ENCODE measurements around the gene TRERF1.
"Not testable (repeated sequence)": the region's sequence is repeated elsewhere in the genome, so short reads cannot be mapped to it uniquely, and the experiment has no call there.

TRERF1 gene

DNA sequence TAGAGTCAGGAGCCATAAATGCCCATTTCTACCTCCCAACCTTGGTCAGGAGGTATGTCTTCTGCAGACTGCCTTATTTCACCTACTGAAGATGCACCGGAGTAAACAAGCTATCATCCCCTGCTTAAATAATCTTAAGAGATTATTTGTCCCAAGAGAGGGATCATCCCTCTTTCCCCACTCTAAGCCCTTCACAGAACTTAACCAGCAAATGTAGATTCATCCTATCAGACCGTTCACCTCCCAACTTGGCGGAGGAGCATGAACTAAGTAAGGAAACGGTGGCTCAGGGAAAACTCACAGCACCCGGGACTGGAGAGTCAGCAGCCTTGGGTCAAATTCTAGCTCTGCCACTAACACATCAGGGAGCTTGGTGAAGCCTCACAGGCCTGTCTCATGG is 115.3 kb downstream of the TRERF1 start:
- no peak for DNase-seq (ENCODE audit: low spot score)

DNA sequence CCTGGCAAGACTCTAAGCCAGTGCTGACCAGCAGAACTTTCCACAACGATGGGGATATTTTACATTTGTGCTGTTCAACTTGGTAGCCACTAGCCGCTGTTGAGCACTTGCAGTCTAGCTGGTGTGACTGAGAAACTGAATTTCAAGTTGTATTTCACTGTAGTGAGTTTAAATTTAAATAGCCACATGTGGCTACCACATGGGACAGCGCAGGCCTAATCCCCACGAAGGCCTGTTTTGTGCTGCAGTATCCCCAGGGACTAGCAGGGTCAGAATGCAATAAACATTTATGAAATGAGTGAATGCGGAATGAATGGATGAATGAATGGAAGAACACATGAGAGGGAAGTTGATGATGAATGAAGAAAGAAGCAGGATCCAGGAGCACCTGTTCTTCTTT is 115.8 kb downstream of the TRERF1 start:
- DNase-seq (ENCODE audit: low spot score), result peak; percentile 8

DNA sequence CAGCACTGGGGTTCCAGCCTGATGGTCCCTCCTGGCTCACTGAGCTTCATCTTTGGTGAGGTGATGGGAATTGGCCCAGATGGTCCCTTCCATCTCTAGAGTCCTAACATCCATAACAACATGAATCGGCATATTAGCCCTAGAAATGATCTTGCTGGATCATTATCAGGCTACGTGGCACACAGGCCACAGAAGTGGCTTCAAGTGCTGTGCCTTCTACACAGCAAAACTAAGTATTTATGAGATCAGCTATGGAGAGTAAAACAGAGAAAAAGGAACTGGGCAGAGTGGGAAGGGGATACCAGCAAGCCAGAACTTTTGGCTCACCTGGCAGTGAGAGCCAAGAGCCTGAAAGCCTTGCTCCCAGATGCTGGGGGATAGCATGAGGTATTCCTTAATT is 116.9 kb downstream of the TRERF1 start:
- DNase-seq (ENCODE audit: low spot score), result no peak

DNA sequence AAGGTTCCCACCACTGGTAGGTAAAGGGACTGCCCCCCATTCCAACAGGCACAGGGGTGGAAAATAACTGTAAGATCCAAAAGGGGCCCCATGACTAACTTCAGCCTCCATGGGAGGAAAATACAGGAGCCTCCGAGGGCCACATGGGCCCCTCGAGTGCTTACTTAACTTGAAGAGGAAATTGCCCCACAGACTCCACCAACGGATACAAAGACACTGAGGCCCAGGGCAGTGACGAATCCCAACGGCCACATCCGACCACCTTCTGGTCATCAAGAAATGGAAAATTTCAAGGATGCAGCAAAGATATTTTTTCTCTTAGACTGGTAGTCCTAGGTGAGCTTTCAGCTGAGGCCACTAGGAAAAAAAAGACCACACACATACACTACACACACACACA is 118.1 kb downstream of the TRERF1 start:
- no peak for DNase-seq (ENCODE audit: low spot score)

DNA sequence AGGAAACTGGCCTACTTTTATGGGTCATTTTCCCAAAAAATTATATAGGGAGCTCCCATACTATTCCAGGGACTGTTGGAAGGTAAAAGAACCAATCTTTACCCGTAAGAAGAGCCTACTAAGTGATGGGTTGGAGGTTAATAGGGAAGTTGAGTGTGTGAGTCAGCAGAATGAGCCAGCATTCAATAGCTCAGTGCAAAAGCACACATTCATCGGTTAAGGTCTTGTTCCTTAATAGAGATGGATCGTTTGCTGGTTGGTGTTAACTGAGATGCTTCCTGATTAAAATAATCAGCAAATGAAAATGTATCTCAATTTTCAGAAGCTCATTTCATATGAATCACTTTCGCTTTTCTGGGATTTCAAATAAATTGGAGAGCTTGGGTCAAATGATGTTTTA is 118.8 kb downstream of the TRERF1 start:
- DNase-seq (ENCODE audit: low spot score), result no peak

DNA sequence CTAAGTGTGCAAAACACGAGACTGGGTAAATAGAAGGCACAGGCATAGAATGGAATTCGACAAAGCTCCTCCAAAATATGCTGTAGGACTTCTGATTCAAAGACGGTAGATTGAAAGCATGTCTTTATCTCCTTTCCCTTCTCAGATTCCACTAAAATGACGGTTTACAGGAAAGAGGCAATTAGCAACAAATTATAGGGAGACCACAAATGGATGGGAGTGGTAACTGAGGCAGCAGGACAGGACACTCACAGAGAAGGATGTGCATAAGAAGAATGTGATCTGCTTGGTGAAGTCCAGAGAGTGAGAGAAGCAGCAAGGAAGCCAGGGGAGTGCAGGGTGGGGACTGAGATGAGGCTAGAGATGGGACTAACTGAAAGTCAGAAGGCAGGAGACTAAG is 120.7 kb downstream of the TRERF1 start:
- DNase-seq (ENCODE audit: low spot score), result no peak

DNA sequence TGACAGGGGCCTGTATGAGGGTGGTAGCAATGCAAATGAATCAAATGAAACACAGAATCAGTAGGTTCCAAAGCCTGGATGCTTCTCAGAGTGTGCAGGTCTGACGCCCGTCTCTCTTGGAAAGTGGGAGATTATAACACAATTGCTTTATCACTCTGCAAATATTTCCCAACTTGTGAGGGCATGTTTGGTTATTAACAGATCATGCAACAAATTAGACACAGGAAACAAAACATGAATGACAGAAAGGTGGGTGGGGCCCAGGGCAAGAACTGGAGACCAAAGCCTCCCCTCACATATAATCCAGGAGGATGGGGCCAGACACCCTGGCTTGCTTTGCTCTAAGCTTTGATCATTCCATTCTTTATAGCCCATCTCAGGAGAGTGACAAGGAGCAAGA is 125.5 kb downstream of the TRERF1 start:
- DNase-seq (ENCODE audit: low spot score), result no peak

DNA sequence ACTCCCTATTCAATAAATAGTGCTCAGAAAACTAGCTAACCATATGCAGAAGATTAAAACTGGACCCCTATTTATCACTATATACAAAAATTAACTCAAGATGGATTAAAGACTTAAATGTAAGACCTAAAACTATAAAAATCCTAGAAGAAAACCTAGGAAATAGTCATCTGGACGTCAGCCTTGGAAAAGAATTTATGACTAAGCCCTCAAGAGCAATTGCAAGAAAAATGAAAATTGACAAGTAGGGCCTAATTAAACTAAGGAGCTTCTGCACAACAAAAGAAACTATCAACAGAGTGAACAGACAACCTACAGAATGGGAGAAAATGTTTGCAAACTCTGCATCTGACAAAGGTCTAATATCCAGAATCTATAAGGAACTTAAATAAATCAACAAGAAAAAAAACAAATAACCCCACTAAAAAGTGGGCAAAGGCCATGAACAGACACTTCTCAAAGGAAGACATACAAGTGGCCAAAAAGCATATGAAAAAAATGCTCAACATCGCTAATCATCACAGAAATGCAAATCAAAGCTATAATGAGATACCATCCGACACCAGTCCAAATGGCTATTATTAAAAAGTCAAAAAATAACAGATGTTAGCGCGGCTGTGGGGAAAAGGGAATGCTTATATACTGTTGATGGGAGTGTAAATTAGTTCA is 126.9 kb downstream of the TRERF1 start:
- not testable (repeated sequence) for DNase-seq (ENCODE audit: low spot score)

DNA sequence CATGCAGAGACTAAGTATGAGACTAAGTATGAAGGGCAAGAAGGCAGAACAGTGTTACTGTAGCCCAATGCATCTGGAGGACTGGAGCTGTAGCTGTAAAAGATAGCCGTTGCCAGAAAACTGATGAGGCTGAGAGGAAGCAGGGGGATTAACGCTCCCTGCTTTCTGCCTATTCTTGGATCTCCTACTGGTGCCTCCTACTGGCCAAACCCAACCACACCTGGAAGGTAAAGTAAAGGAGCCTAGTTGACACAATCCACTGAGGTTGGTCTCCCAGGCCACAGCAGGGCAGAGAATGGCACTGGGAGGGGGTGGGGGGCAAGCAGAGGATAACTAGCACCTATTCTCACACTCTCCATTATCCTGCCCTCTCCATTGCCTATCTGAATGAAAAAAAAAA is 129.1 kb downstream of the TRERF1 start:
- no peak for DNase-seq (ENCODE audit: low spot score)

DNA sequence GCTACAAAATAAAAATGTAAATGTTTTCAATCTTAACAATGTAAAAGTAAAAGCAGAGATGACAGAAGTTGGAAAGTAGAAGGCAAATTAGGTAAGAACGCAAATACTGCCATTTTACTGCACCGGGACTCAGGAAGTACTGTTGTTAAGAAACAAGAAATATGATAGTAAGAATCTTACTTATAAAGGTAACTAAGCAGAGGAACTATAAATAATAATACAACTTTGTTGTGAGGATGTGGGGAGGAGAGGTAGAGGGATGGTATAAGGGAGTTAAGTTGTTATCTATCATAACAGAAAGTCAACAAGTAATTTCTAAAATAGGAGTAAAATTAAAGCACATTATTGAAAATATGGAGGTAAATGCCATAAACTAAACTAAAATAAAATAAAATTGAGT is 129.8 kb downstream of the TRERF1 start:
- DNase-seq (ENCODE audit: low spot score), result no peak

DNA sequence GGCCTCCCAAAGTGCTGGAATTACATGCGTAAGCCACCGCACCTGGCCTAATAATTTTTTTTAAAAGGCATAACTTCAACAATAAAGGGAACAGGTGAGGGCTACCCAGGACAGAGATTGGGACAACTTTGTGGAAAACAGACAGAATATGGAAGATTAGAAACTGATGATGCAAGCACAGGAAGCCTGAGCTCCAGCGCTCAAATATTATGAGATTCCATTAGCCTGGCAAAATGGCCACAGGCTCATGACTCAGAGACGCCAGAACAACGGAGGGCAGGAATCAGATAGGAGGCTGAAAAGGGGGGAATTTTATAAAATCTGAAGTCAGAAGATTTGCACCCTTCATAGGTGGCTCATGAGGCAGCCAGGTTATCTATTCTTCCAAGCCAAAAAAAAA is 131.0 kb downstream of the TRERF1 start:
- no peak for DNase-seq (ENCODE audit: low spot score)

DNA sequence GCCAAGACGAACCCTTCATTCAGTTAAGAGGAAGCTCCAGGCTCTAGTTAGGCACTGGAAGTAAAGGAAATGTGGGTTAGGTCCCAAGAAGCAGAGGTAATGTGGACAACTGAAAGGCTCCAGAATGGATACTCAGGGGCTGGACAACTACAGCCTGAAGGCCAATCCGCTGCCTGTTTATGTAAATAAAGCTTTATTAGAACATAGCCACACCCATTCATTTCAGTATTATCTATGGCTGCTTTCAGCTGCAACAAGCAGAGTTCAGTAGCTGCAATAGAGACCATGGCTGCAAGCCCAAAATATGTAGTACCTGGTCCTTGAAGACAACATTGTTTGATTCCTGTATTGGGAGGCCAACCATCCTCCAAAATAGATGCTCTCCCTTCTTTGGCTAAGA is 133.2 kb downstream of the TRERF1 start:
- no peak for DNase-seq (ENCODE audit: low spot score)

DNA sequence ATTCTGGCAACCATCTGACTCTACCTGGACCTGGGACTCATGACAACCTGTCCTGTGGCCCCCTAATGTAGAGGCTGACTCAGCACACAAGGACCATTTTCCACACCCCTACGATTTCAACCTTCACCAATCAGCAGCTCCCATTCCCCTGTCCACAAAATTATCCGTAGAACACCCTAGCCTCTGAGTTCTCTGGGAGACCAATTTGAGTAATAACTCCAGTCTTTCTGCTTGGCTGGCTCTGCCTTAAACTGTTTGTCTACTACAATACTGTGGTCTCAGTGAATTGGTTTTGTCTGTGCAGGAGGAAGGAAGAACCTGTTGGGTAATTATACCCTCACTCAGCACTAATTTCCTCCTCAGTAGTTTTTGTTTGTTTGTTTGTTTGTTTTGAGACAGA is 134.7 kb downstream of the TRERF1 start:
- DNase-seq (ENCODE audit: low spot score), result no peak

DNA sequence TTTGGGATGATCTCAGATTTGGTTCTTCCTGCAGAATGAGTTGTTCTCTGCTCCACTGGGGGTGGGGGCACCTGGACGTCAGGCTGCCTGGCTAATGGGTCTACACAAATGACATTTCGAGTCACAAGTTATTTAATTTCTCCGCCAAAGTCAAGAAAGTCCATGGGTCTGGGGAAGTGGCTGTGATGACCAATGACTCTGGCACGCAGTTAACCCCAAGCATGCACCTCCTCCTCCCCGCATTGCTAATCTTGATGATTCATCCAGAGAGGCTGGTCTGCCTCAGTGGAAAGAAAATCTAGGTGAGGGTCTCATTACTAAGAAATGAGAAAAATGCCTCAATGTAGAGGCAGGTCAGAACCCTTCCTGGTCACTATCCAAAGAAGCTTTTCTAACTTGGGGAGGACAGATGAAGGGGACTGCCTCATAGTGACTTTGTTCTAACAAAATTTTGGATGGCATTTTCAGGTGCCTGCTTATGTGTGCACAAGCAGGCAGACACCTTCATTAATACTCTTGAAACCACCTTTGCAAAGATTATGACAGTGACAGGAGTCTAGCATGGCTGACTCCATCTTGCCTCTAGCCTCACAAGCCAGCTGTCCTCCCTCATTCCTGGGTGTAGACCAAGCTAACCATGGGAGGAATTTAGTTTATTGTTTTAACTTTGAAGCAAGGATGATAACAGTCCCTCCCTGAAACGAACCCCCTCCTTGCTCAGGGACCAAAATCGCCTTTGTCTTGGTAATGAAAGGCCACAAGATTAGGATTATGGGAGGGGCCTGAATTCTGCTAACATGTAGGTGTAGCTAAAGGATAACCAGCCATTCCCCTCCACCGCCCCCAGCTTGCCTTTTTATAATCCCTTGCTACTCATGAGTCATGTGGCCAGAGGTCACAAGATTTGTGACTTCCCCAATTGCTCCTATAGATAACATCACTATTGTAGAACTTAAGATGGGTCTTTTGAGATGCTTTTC is 135.4 kb downstream of the TRERF1 start:
- peak; percentile 95 for DNase-seq (ENCODE audit: low spot score)

DNA sequence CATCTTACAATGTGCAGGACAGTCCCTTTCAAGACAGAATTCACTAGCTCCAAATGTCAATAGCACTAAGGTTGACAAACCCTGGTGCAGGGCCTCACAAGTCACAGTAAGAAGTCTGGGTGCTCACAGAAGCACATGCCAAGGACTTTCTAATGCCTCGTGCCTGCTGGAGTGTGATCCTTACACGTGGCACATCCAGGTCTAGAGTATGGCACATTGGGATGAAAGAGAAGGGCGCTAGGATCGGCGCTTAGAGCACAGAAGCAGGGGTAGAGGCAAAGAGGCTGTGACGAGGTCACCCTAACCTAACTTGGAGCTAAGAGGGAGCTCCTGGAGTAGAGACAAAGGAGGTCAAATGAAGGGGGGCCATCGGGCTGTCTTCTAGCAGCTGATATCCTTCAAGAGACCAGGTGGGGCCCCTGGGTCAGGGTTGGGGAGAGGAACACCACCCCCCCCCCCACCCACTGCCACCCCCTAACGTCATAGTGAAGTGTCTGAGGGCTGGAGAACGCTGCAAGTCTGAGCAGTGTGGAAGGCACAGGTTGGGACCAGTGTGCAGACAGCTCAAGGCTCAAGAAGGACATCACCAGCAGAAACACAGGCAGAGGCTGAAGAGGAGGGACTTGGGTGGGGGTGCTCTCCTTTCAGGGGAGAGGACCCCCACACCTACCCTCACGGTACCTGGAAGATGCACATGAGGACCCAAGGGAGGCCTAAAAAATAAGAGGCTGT is 136.3 kb downstream of the TRERF1 start:
- no peak for DNase-seq (ENCODE audit: low spot score)

DNA sequence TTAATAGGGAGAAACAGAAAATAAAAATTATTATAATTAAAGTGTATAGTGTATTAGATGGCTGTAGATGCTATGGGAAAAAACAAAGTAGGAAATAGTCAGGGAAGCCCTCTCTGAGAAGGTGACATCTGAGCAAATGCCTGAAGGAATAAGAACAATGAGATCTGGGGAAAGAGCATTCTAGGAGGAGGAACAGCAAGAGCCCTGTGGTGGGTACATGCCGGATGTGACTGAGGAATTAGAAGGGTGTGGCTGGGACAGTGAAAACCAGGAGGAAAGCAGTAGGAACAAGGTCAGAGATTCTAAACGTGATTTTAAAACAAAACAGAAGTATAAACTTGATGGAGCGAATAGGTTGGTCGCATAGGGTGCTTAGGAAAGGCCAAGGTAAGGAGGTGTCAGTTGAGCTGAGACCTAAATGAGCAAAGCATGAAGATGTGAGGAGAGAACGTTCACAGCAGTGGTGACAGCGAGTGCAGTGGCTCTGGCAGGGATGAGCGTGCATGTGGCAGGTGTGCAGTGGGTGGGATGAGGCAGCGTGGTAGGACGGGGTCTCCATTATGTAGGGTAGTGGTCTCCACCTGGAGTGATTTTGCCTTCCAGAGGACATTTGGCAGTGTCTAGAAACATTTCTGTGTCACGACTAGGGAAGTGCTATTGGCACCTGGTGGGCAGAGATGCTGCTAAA is 137.0 kb downstream of the TRERF1 start:
- no peak for DNase-seq (ENCODE audit: low spot score)

DNA sequence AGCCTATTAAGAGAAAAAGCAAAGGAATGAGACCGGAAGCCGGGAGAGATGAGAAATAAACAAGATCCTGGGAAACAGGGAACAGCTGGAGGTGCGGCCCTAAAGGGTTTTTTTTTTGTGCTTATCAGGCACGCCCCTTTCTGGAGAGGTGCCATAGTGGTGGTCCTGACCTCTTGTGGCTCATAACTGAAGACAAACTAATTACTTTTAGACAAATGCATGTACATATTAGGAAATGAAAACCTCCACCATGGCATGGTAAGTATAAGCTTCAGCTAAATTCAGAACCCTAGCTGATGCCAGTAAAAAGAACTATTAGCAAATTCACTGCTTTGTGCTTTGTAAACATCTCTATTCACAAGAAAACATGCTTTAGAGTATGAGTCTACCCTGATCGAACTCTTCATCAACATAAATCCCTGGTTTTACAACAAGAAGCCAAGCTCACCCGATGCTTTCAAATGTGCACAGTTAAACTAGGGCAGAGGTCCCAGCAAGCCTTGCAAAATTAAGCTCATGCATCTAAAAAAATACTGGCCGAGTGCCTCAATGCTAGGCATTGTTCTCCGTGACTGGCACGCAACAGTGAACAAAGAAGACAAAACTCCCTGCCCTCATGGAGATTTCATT is 137.7 kb downstream of the TRERF1 start:
- DNase-seq (ENCODE audit: low spot score), result no peak

DNA sequence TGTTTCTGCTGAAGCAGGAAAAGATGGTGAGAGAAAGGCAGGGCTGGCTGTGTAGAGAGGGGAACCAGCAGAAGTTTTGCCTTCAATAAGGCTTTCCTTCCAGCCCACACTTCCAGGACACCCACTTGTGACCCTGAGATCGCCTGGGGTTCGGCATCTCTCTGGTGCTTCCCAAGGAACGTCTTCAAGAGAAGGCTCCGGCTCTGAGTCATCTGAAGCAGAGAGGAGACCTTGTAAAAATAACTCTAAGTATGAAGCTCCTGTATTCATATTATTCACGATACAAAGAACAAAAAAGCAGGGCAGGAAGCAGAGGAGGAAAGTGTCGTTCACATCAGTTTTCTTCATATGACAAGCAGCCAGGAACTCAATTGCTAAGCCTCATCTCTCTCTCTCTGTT is 138.7 kb downstream of the TRERF1 start:
- DNase-seq (ENCODE audit: low spot score), result peak; percentile 27

DNA sequence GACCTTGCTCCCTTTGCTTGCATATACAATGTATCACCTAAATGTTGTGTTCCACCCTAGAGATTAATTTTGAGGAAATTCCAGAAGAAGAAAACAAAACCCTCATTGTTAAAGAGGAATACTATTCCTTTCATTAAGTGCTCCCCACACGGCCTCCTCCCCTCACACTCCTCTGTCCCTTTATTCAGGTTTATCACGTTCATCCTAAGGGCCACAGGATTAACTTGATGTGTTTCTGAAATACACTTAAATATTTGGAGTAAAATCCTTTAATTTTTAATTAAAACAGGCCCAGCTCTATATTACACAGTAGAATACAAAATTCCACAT is 144.6 kb downstream of the TRERF1 start:
- no peak for DNase-seq (ENCODE audit: low spot score)

DNA sequence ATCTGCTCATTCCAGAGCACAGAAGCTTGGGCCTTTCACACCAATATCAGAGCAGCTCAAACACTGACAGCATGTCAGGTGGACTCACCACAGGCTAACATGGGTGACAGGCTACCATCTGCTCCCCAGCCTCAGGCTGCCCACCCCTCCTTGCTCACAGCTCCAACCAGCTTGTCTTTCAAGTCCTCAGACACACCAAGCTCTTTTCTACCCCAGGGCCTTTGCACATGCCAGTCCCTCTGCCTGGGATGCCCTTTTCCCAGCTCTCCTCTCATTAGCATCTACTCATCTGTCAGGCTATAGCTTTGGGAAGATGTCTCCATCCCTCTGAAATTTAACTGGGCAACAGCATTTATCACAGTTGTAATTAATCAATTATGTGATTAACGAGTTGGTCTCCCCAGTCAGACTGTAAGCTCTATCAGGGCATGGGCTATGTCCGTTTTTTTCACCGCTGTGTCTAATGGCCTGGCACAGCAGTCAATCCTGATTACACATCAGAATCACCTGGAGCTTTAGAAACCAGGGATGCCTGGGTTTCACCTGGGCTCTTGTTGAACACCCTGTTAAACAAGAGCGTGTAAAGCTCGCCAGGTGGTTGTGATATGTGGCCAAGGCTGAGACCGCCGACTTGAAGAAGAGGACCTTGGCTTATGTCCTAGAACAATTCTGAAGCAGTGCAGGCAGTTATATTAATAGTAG is 145.1 kb downstream of the TRERF1 start:
- DNase-seq (ENCODE audit: low spot score), result no peak

DNA sequence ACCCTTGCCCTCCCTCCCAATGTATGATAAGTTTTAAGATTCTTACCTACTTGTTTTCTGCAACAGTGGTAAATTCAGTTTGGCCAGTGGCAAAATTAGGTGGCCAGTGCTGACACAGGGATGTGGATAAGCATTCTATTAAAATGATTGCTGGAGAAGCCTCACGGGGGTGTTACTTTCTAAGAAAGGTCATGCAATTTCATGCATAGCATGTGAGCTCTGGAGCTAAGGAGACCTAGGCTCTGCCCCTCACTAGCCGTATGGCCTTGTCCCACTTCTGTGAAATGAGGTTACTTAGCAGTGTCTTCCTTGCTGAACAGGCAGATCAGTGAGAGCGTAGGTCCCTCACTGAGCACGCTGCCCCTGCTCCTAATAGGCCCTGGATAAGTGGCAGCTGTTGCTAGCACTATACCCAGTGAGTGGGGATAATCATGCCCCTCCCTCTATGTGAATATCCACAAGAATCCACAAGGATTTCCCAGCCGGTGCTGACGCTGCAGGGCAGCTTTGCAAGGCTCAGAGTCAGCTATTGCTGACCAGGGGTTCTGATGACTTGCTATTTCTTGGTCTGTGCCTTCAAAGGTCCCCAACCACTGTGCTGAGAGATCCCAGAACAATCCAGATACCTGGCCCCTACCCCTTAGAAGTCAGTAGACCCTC is 147.5 kb downstream of the TRERF1 start:
- no peak for DNase-seq (ENCODE audit: low spot score)

Measured in AG08395 (cell line).